Right ventricle myocardium inferior (tissue), 1 donor: ENCODE data around the gene NPDC1. TPM values are rescaled to one million over a fixed set of nuclear protein-coding genes. Genes with fewer than 3 reads are reported as not detected.

ENCODE experiments used
- ATAC-seq: fragments of 200-7000 bp; cut with Tn5 transposase; one replicate; pipeline ENCODE4 v1.9.1; 2020; ENCODE audit warnings: mild to moderate bottlenecking, moderate library complexity
- DNase-seq: peaks from one replicate; pipeline ENCODE4 v3.0.0; 2021; ENCODE audit errors: missing footprints
- intact Hi-C: fragments of 100-400 bp; cut with DNase I; formaldehyde crosslinking; loops from one replicate; pipeline ENCODE4 v1.11.0; 2022
- total RNA-seq: library from RNA; stranded (reverse); fragmentation: NEBNext Ultra II Directional; extraction: Animal tissue kit (Norgen Biotek cat#: 25700); gene quantifications from one replicate; pipeline ENCODE4 v1.2.1, GENCODE V29; 2021
- donor health status: DM: no; HTN: yes; CAD: no; lungs with severe emphysema.

Gene NPDC1
- total RNA-seq, 1 donor from 2014 or later = 69.0 TPM

- ATAC-seq (peak; percentile 83), DNase-seq (peak; percentile 91)
- intact Hi-C loops = no loop called here
These were observed 31.2 kb upstream of the NPDC1 start, which contains the start of gene UAP1L1 for GRCh38 chr9:137077010-137077747. UAP1L1 (plus strand) TSS chr9:137077517; CDS start chr9:137077533, 16 bp downstream.

GRCh38 chr9:137076636-137077009 is 30.6 kb upstream of the NPDC1 start:
- DNase-seq = peak; percentile 58
- intact Hi-C loops = no loop called here
- peak; percentile 11 for ATAC-seq

GRCh38 chr9:137075275-137075775 is 29.3 kb upstream of the NPDC1 start:
- no peak for DNase-seq
- ATAC-seq = no peak
- intact Hi-C loops = no loop called here

DNA sequence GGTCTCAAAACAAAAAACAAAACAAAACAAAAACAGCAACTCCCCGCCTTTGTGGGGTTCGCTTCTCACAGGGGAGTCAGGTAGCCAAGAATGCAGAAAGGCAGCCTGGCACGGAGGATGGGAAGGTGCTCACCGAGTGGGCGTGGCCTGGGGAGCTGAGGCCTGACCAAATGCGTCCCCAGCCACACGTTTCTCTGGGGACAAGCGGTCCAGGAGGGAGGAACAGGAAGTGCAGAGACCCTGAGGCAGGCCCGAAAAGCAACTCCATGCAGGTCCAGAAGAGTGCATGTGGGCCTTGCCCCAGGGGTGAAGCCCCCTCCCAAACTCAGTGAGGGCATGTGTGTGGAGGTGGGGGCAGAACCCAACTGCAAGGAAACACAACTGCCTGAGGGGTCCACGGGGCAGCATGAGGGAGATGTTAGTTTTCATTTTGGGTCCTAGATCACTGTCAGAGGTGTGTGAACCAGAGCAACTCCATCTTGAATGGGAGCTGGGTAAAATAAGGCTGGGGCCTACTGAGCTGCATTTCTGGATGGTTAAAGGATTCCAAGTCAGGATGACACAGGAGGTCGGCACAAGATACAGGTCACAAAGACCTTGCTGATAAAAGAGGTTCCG is 28.8 kb upstream of the NPDC1 start:
- intact Hi-C loops = no loop called here
- ATAC-seq (no peak), DNase-seq (peak; percentile 45)

DNA sequence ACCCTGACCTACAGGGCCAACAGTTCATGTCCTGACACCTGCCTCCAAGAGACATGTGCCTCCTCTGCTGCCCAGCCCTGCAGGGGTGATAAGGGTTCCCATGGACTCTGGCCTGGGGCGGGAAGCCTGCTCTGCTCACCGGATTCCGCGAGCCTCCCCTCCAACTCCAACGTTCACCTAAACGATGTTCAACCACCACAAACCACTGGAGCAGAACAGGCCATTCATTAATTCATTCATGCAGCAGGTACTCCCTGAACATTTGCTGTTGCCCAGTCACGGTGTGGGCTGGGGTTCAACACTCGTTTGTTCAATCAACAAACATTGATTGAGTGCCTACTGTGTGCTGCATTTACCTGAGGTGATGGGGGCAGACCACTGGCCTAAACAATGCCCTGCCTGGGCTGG is 28.0 kb upstream of the NPDC1 start:
- intact Hi-C loops = no loop called here
- ATAC-seq = no peak
- no peak for DNase-seq

- intact Hi-C loops = no loop called here
- no peak for ATAC-seq
- DNase-seq = peak; percentile 28
These were observed 25.3 kb upstream of the NPDC1 start for GRCh38 chr9:137071282-137071681.

GRCh38 chr9:137070906-137071275 is 24.9 kb upstream of the NPDC1 start:
- DNase-seq (peak; percentile 82), ATAC-seq (peak; percentile 41)
- intact Hi-C loops = no loop called here

GRCh38 chr9:137070201-137070905 is 24.4 kb upstream of the NPDC1 start, which contains the start of gene SAPCD2:
SAPCD2 (minus strand) TSS chr9:137070557; CDS start chr9:137070460, 97 bp downstream.
- peak; percentile 95 for DNase-seq
- intact Hi-C loops = no loop called here
- ATAC-seq = peak; percentile 95

GRCh38 chr9:137069508-137070091 is 23.6 kb upstream of the NPDC1 start:
- DNase-seq (peak; percentile 47), ATAC-seq (no peak)
- intact Hi-C loops = loop anchor here (10.0 kb wide), 1 partner anchor 285 kb away; no protein-coding TSS in a partner anchor

- intact Hi-C loops = loop anchor here (10.0 kb wide), 1 partner anchor 284 kb away; no protein-coding TSS in a partner anchor
- DNase-seq (peak; percentile 55), ATAC-seq (no peak)
These were observed 22.8 kb upstream of the NPDC1 start for GRCh38 chr9:137068539-137069507.

- ATAC-seq = peak; percentile 48
- intact Hi-C loops = loop anchor here (10.0 kb wide), 1 partner anchor 283 kb away; no protein-coding TSS in a partner anchor
- peak; percentile 89 for DNase-seq
These were observed 22.0 kb upstream of the NPDC1 start for GRCh38 chr9:137067860-137068538.

DNA sequence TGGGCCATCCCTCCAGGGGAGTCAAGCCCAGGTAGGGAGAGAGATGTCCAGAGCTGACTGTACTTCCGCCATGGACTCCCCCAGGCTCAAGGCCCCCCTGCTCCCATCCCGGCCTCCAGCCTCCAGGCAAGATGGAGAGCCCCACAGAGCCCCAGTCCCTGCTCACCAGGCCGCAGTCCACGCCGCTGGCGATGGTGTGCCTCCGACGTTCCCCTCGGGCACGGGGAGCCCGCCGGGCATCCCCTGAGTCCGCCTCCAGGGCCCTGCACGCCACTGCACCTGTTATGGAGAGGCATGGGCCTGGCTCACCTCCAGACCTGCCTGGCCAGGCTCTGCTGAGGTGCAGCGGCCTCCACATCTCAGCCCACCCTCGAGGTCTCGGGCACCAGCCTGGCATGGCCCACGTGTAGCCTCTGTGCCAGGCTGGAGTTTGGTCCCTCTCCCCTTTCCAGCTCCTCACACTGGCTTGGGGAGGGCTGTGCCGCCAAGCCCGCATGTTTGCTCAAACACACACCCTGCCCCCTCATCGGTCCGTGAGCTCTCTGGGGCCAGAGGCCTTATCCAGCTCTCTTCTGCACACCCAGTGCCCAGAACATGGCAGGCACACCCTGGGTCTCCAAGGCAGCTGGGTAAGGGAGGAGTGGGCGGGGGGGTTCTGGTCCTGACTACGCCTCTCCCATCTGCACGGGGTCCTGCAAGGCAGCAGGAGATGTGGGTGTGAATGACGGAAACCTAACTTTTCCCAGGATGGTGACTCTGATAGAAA is 20.3 kb upstream of the NPDC1 start:
- DNase-seq (peak; percentile 26), ATAC-seq (no peak)
- intact Hi-C loops = loop anchor here (10.0 kb wide), 1 partner anchor 281 kb away; no protein-coding TSS in a partner anchor

GRCh38 chr9:137065336-137065967 is 19.5 kb upstream of the NPDC1 start:
- ATAC-seq (no peak), DNase-seq (peak; percentile 53)
- intact Hi-C loops = loop anchor here (10.0 kb wide), 1 partner anchor 281 kb away; no protein-coding TSS in a partner anchor

- DNase-seq (no peak), ATAC-seq (no peak)
- intact Hi-C loops = loop anchor here (1.0 to 10.0 kb wide), 2 partner anchors 19 to 280 kb away; partner anchors contain the start of gene NPDC1
These were observed 18.8 kb upstream of the NPDC1 start for GRCh38 chr9:137064880-137065164.

- ATAC-seq = peak; percentile 67
- intact Hi-C loops = loop anchor here (1.0 to 10.0 kb wide), 2 partner anchors 18 to 279 kb away; partner anchors contain the start of gene NPDC1
These were observed 18.3 kb upstream of the NPDC1 start for GRCh38 chr9:137064027-137064879.

More at GRCh38 chr9:137064027-137064879, 18.3 kb upstream of the NPDC1 start:
- DNase-seq = peak; percentile 92
